B cell (primary cell): ENCODE measurements around the gene HOXA5. TPM values are rescaled to one million over a fixed set of nuclear protein-coding genes. Genes with fewer than 3 reads are reported as not detected.

Experiments used
- ATAC-seq: fragments of 200-7000 bp; cut with Tn5 transposase; one replicate; pipeline ENCODE4 v1.10.0; 2021; ENCODE audit warnings: low read depth, mild to moderate bottlenecking, moderate number of reproducible peaks, moderate library complexity
- CTCF ChIA-PET: fragments of 350-600 bp; sonication (Branson Sonifier 250); formaldehyde crosslinking; loops from one replicate; lab custom pipeline; 2021; ENCODE audit warnings: antibody characterized with exemption, inconsistent platforms; lab: Charles Lee
- POLR2A ChIA-PET: fragments of 350-600 bp; sonication (Branson Sonifier 250); formaldehyde crosslinking; loops from one replicate; lab custom pipeline; 2021; ENCODE audit warnings: antibody characterized with exemption; lab: Charles Lee
- DNase-seq: peaks from one replicate; pipeline ENCODE4 v3.0.0; 2013
- H2AFZ ChIP-seq: 2 replicates; pipeline ENCODE4 v1.6.1; 2012; ENCODE audit warnings: mild to moderate bottlenecking, low read depth, low read length; ENCODE audit not compliant: insufficient read depth, poor library complexity, severe bottlenecking
- H3K27ac ChIP-seq, 2 donors: 1 replicate in 1 of 2; 2 replicates in 1 of 2; pipeline ENCODE4 v1.5.1; 2012 to 2013; ENCODE audit warnings: low read length in 2 of 2, mild to moderate bottlenecking in 2 of 2, moderate library complexity in 1 of 2
- H3K27me3 ChIP-seq, 4 experiments: fragments of 200-600 bp in 1 of 4; sonication (generic) in 1 of 4; replicated peaks in 1 of 4; 1 replicate in 2 of 4; 2 replicates in 2 of 4; pipeline versions ENCODE4 v1.6.1 to v1.7.0; 2013 to 2016; ENCODE audit warnings: low read length in 3 of 4, mild to moderate bottlenecking in 2 of 4, mixed read lengths in 1 of 4, moderate library complexity in 1 of 4; ENCODE audit not compliant: insufficient read depth in 4 of 4, control insufficient read depth in 3 of 4; ENCODE audit errors: control extremely low read depth in 1 of 4
- H3K36me3 ChIP-seq, 2 experiments: replicated peaks in 1 of 2; 1 replicate in 1 of 2; 2 replicates in 1 of 2; pipeline versions ENCODE4 v1.6.1 to v1.7.1; 2013; ENCODE audit warnings: low read length in 1 of 2; ENCODE audit not compliant: insufficient read depth in 2 of 2, control insufficient read depth in 1 of 2; ENCODE audit errors: control extremely low read depth in 1 of 2, extremely low read depth in 1 of 2
- H3K4me1 ChIP-seq, 2 donors: fragments of 200-600 bp in 1 of 2; sonication (generic) in 1 of 2; 1 replicate in 1 of 2; 2 replicates in 1 of 2; pipeline versions ENCODE4 v1.5.1 to v1.6.1; 2013 to 2017; ENCODE audit warnings: low read length in 2 of 2; ENCODE audit not compliant: control insufficient read depth in 2 of 2, insufficient read depth in 2 of 2
- H3K4me2 ChIP-seq: replicated peaks from 2 replicates; pipeline ENCODE3; 2012; ENCODE audit warnings: mild to moderate bottlenecking, low read depth, low read length; ENCODE audit not compliant: poor library complexity, severe bottlenecking
- H3K4me3 ChIP-seq, 5 experiments: fragments of 200-600 bp in 1 of 5; sonication (generic) in 1 of 5; 1 replicate in 3 of 5; 2 replicates in 2 of 5; pipeline versions ENCODE4 v1.5.1 to v1.7.0; 2011 to 2016; ENCODE audit warnings: low read length in 4 of 5, mild to moderate bottlenecking in 4 of 5, low read depth in 2 of 5, control low read depth in 1 of 5, moderate library complexity in 1 of 5; ENCODE audit not compliant: insufficient read depth in 1 of 5; ENCODE audit errors: control extremely low read depth in 1 of 5, extremely low read depth in 1 of 5
- H3K79me2 ChIP-seq: fragments of 200-600 bp; sonication (generic); one replicate; pipeline ENCODE4 v1.6.0; 2016; ENCODE audit warnings: low read length; ENCODE audit not compliant: control insufficient read depth, insufficient read depth
- H3K9ac ChIP-seq: fragments of 200-600 bp; sonication (generic); 2 replicates; pipeline ENCODE4 v1.6.1; 2017; ENCODE audit warnings: mild to moderate bottlenecking, low read length, moderate library complexity
- H3K9me3 ChIP-seq, 3 donors: one replicate each; pipeline versions ENCODE4 v1.6.1 to v1.7.1; 2013; ENCODE audit warnings: low read length in 2 of 3; ENCODE audit not compliant: control insufficient read depth in 2 of 3, insufficient read depth in 1 of 3; ENCODE audit errors: control extremely low read depth in 1 of 3
- H4K20me1 ChIP-seq: 2 replicates; pipeline ENCODE4 v1.6.0; 2012; ENCODE audit warnings: mild to moderate bottlenecking, low read length; ENCODE audit not compliant: insufficient read depth, control insufficient read depth, poor library complexity, severe bottlenecking
- H3K27ac Mint-ChIP-seq: one replicate; pipeline ENCODE4 v1.8.0; 2021; ENCODE audit warnings: mixed read lengths
- H3K27me3 Mint-ChIP-seq: one replicate; pipeline ENCODE4 v1.8.0; 2021; ENCODE audit warnings: mixed read lengths
- H3K4me1 Mint-ChIP-seq: one replicate; pipeline ENCODE4 v1.8.0; 2021; ENCODE audit warnings: mixed read lengths
- H3K4me3 Mint-ChIP-seq: one replicate; pipeline ENCODE4 v1.8.0; 2021; ENCODE audit warnings: mixed read lengths
- H3K9me3 Mint-ChIP-seq: one replicate; pipeline ENCODE4 v1.8.0; 2022; ENCODE audit warnings: mixed read lengths; ENCODE audit not compliant: insufficient read depth
- EZH2 ChIP-seq: IDR thresholded peaks from 2 replicates; pipeline ENCODE4 v1.6.1; 2012; ENCODE audit warnings: borderline replicate concordance, low read depth, mild to moderate bottlenecking, moderate library complexity, low read length; ENCODE audit not compliant: insufficient read depth, poor library complexity, severe bottlenecking
- WGBS: methylation state at CpG from one replicate; pipeline ENCODE4 v1.1.5; 2013; ENCODE audit warnings: missing lambda C conversion rate; ENCODE audit not compliant: insufficient coverage; 5-methylcytosine and 5-hydroxymethylcytosine counted together
- intact Hi-C: fragments of 100-400 bp; cut with micrococcal nuclease; formaldehyde crosslinking; loops from one replicate; pipeline ENCODE4 v1.10.0; 2022
- polyA plus RNA-seq: library from polyadenylated mRNA; depleted of rRNA; stranded (reverse); fragments of >200 nt; gene quantifications from 2 replicates; pipeline ENCODE4 v1.2.3, GENCODE V29; 2012
- total RNA-seq, 2 donors: library from RNA; stranded (reverse); fragments of 120-200 nt in 1 of 2; gene quantifications; 1 replicate in 1 of 2; 2 replicates in 1 of 2; pipeline versions ENCODE4 v1.2.3 to v1.2.4, GENCODE V29; 2013 to 2022
- TF ChIP-seq, protein P1 (sequence below): fragments of 200-600 bp; IDR thresholded peaks from one replicate; pipeline ENCODE4 v1.8.0; 2022; ENCODE audit warnings: antibody characterized with exemption, mild to moderate bottlenecking

Gene HOXA5
- total and polyA plus RNA-seq, 2 donors (not counting 1 experiment from before 2014, with no cell fraction given) = not detected

DNA sequence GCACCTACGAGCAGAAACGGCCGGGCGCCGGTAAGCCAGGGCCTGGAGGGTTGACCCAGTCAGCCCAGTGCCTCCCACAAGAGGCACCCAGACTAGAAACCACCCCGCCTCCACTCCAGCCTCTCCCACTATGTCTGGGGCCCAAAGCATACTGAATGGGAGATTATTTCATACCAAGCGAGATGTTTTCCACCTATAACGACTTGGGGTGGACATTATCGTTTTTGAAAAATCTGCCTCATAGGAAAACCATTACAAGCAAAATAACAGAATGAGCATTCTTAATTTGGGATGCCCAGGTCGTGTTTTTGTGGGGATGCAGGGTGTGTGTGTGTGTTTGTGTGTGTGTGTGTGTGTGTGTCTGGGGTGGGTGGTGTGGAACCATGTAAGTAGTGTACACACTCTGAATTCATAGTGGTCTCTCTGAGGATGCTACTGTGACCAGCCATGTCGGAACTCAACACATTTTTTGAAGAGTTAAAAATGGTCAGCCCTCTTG is 2.5 kb upstream of the HOXA5 start:
- peaks cover 0 to 66% (median 0%) of the 10 kb centered on the region in 3 donors for H3K9me3 ChIP-seq
- peaks cover 0 to 82% (median 50%) of the 10 kb centered on the region in 4 experiments for H3K27me3 ChIP-seq
- H3K4me3 ChIP-seq = no peak overlapping the region
- no peak overlapping the region for H3K4me2 ChIP-seq
- intact Hi-C loops = no loop called here
- no peaks in the 10 kb centered on the region for H3K9me3 Mint-ChIP-seq
- no peak overlapping the region for H2AFZ ChIP-seq
- TF ChIP-seq, protein P1, sequence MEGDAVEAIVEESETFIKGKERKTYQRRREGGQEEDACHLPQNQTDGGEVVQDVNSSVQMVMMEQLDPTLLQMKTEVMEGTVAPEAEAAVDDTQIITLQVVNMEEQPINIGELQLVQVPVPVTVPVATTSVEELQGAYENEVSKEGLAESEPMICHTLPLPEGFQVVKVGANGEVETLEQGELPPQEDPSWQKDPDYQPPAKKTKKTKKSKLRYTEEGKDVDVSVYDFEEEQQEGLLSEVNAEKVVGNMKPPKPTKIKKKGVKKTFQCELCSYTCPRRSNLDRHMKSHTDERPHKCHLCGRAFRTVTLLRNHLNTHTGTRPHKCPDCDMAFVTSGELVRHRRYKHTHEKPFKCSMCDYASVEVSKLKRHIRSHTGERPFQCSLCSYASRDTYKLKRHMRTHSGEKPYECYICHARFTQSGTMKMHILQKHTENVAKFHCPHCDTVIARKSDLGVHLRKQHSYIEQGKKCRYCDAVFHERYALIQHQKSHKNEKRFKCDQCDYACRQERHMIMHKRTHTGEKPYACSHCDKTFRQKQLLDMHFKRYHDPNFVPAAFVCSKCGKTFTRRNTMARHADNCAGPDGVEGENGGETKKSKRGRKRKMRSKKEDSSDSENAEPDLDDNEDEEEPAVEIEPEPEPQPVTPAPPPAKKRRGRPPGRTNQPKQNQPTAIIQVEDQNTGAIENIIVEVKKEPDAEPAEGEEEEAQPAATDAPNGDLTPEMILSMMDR = no peak
- TF ChIP-seq EZH2 = no peak
- CTCF ChIA-PET = interaction anchor here (0.8 kb wide), 1 partner anchor 17 kb away, joined by 3 read pairs; no protein-coding TSS in a partner anchor
- H3K79me2 ChIP-seq = no peaks in the 10 kb centered on the region
- H3K4me1 ChIP-seq = peaks cover 31 to 33% of the 10 kb centered on the region in 2 donors
- peaks cover 24% of the 10 kb centered on the region for H3K4me1 Mint-ChIP-seq
- POLR2A ChIA-PET = no interaction called here
- H3K4me3 Mint-ChIP-seq = no peak overlapping the region
- H3K27ac ChIP-seq = no peak overlapping the region
- DNase-seq = no peak
- no peak overlapping the region for H3K9ac ChIP-seq
- WGBS = 100% methylated on average over 5 of the region's 11 CpGs
- peaks cover 60% of the 10 kb centered on the region for H3K27me3 Mint-ChIP-seq
- H3K36me3 ChIP-seq = no peaks in the 10 kb centered on the region
- H3K27ac Mint-ChIP-seq = no peak overlapping the region
- no peak for ATAC-seq
- no peaks in the 10 kb centered on the region for H4K20me1 ChIP-seq

- H3K9ac ChIP-seq = no peak overlapping the region
- no peaks in the 10 kb centered on the region for H3K79me2 ChIP-seq
- H3K27ac ChIP-seq = no peak overlapping the region
- POLR2A ChIA-PET = no interaction called here
- Mint-ChIP-seq H3K4me1 (peaks cover 19% of the 10 kb centered on the region), H3K27me3 (peaks cover 58% of the 10 kb centered on the region), H3K27ac (no peak overlapping the region), H3K4me3 (no peak overlapping the region), H3K9me3 (no peaks in the 10 kb centered on the region)
- H4K20me1 ChIP-seq = no peaks in the 10 kb centered on the region
- no peak overlapping the region for H2AFZ ChIP-seq
- CTCF ChIA-PET = interaction anchor here (0.8 to 1.1 kb wide), 2 partner anchors 16 to 18 kb away, joined by 3 read pairs; no protein-coding TSS in a partner anchor
- WGBS = 89% methylated on average over 47 of the region's 47 CpGs
- DNase-seq (peak; percentile 8), ATAC-seq (no peak)
- H3K4me3 ChIP-seq = no peak overlapping the region
- H3K27me3 ChIP-seq = peaks cover 0 to 77% (median 48%) of the 10 kb centered on the region in 4 experiments
- no peak overlapping the region for H3K4me2 ChIP-seq
- intact Hi-C loops = no loop called here
- H3K4me1 ChIP-seq = peaks cover 25 to 27% of the 10 kb centered on the region in 2 donors
- TF ChIP-seq, protein P1 = no peak
- no peak for TF ChIP-seq EZH2
- no peaks in the 10 kb centered on the region for H3K36me3 ChIP-seq
- peaks cover 0 to 61% (median 0%) of the 10 kb centered on the region in 3 donors for H3K9me3 ChIP-seq
These were observed 1.9 kb upstream of the HOXA5 start for GRCh38 chr7:27145165-27145913.
